Trophoblast cell (in vitro differentiated cells and primary cell): ENCODE results near the gene ANAPC5.

Source experiments
- DNase-seq, 2 donors: peaks; one replicate each; pipeline ENCODE4 v3.0.0-alpha.2; 2016
- H2AFZ ChIP-seq: 2 replicates; pipeline ENCODE4 v1.6.1; 2013; ENCODE audit warnings: low read length, moderate library complexity, mild to moderate bottlenecking; ENCODE audit not compliant: insufficient read depth, poor library complexity
- H2AK5ac ChIP-seq: 2 replicates; pipeline ENCODE4 v1.6.1; 2013; ENCODE audit warnings: mild to moderate bottlenecking, low read length
- H2BK120ac ChIP-seq: 2 replicates; pipeline ENCODE4 v1.6.1; 2013; ENCODE audit warnings: low read length, mild to moderate bottlenecking, moderate library complexity; ENCODE audit not compliant: insufficient read depth, poor library complexity
- H2BK12ac ChIP-seq: 2 replicates; pipeline ENCODE4 v1.6.1; 2013; ENCODE audit warnings: mild to moderate bottlenecking, low read length, moderate library complexity
- H2BK5ac ChIP-seq: 2 replicates; pipeline ENCODE4 v1.6.1; 2013; ENCODE audit warnings: low read length, low read depth, moderate library complexity, mild to moderate bottlenecking; ENCODE audit not compliant: poor library complexity
- H3K14ac ChIP-seq: 2 replicates; pipeline ENCODE4 v1.6.1; 2013; ENCODE audit warnings: mild to moderate bottlenecking, low read length
- H3K18ac ChIP-seq: 2 replicates; pipeline ENCODE4 v1.6.1; 2013; ENCODE audit warnings: mild to moderate bottlenecking, low read length
- H3K23ac ChIP-seq: 2 replicates; pipeline ENCODE4 v1.6.1; 2013; ENCODE audit warnings: low read length
- H3K27ac ChIP-seq: 2 replicates; pipeline ENCODE4 v1.5.1; 2013; ENCODE audit warnings: low read depth, mild to moderate bottlenecking, inconsistent platforms, low read length, moderate library complexity
- H3K27me3 ChIP-seq: 2 replicates; pipeline ENCODE4 v1.6.1; 2013; ENCODE audit warnings: inconsistent platforms, mild to moderate bottlenecking, low read length, moderate library complexity; ENCODE audit not compliant: insufficient read depth
- H3K36me3 ChIP-seq, 2 experiments: 1 replicate in 1 of 2; 2 replicates in 1 of 2; pipeline ENCODE4 v1.6.1; 2013; ENCODE audit warnings: low read length in 2 of 2, mild to moderate bottlenecking in 2 of 2, moderate library complexity in 1 of 2; ENCODE audit not compliant: insufficient read depth in 2 of 2, control insufficient read depth in 1 of 2
- H3K4ac ChIP-seq: 2 replicates; pipeline ENCODE4 v1.6.1; 2013; ENCODE audit warnings: low read depth, mild to moderate bottlenecking, low read length, moderate library complexity
- H3K4me1 ChIP-seq, 2 experiments: 1 replicate in 1 of 2; 2 replicates in 1 of 2; pipeline ENCODE4 v1.6.1; 2013; ENCODE audit warnings: low read length in 2 of 2, mild to moderate bottlenecking in 2 of 2, moderate library complexity in 1 of 2; ENCODE audit not compliant: insufficient read depth in 2 of 2, control insufficient read depth in 1 of 2
- H3K4me2 ChIP-seq: 2 replicates; pipeline ENCODE4 v1.6.1; 2013; ENCODE audit warnings: inconsistent platforms, mild to moderate bottlenecking, low read length, moderate library complexity
- H3K4me3 ChIP-seq: 2 replicates; pipeline ENCODE4 v1.5.1; 2013; ENCODE audit warnings: mild to moderate bottlenecking, low read depth, low read length, inconsistent platforms
- H3K79me1 ChIP-seq: one replicate; pipeline ENCODE4 v1.6.1; 2013; ENCODE audit warnings: low read length
- H3K79me2 ChIP-seq: 2 replicates; pipeline ENCODE4 v1.6.1; 2013; ENCODE audit warnings: low read length, mild to moderate bottlenecking; ENCODE audit not compliant: control insufficient read depth, insufficient read depth, poor library complexity
- H3K9ac ChIP-seq: 2 replicates; pipeline ENCODE4 v1.6.1; 2013; ENCODE audit warnings: mild to moderate bottlenecking, low read length
- H3K9me3 ChIP-seq: 2 replicates; pipeline ENCODE4 v1.6.1; 2013; ENCODE audit warnings: low read depth, mild to moderate bottlenecking, control low read depth, inconsistent platforms, low read length; ENCODE audit not compliant: insufficient read depth
- H4K12ac ChIP-seq: 2 replicates; pipeline ENCODE4 v1.6.1; 2013; ENCODE audit warnings: low read depth, mild to moderate bottlenecking, low read length, moderate library complexity
- H4K8ac ChIP-seq: 2 replicates; pipeline ENCODE4 v1.6.1; 2013; ENCODE audit warnings: low read depth, mild to moderate bottlenecking, low read length, moderate library complexity
- H4K91ac ChIP-seq: one replicate; pipeline ENCODE4 v1.6.1; 2013; ENCODE audit warnings: low read depth, mild to moderate bottlenecking, low read length, moderate library complexity
- WGBS: extraction: QIAGEN DNeasy Blood & Tissue Kit; methylation state at CpG from one replicate; pipeline ENCODE4 v1.1.7; 2013; ENCODE audit warnings: missing lambda C conversion rate; ENCODE audit not compliant: insufficient read length, insufficient coverage; ENCODE audit errors: extremely low coverage; 5-methylcytosine and 5-hydroxymethylcytosine counted together

ANAPC5 gene

GRCh38 chr12:121365416-121366062, 13.3 kb upstream of the ANAPC5 start:
- H3K9ac ChIP-seq = no peak overlapping the region
- no peaks in the 10 kb centered on the region for H3K9me3 ChIP-seq
- no peaks in the 10 kb centered on the region for H3K79me1 ChIP-seq
- no CpG with 5 or more reads among the region's 5 CpGs for WGBS
- no peak overlapping the region for H4K8ac ChIP-seq
- H3K14ac ChIP-seq = no peak overlapping the region
- no peak overlapping the region for H3K23ac ChIP-seq
- no peak overlapping the region for H4K12ac ChIP-seq
- H3K79me2 ChIP-seq = no peaks in the 10 kb centered on the region
- no peaks in the 10 kb centered on the region for H3K27me3 ChIP-seq
- H4K91ac ChIP-seq = no peak overlapping the region
- DNase-seq = no peak
- H3K18ac ChIP-seq = no peak overlapping the region
- H2BK12ac ChIP-seq = no peak overlapping the region
- H2AK5ac ChIP-seq = no peak overlapping the region
- no peak overlapping the region for H2AFZ ChIP-seq
- no peak overlapping the region for H2BK120ac ChIP-seq
- no peak overlapping the region for H2BK5ac ChIP-seq
- no peaks in the 10 kb centered on the region for H3K4me1 ChIP-seq
- H3K4me3 ChIP-seq = no peak overlapping the region
- no peaks in the 10 kb centered on the region for H3K36me3 ChIP-seq
- H3K4me2 ChIP-seq = no peak overlapping the region
- no peak overlapping the region for H3K27ac ChIP-seq
- no peak overlapping the region for H3K4ac ChIP-seq

DNA sequence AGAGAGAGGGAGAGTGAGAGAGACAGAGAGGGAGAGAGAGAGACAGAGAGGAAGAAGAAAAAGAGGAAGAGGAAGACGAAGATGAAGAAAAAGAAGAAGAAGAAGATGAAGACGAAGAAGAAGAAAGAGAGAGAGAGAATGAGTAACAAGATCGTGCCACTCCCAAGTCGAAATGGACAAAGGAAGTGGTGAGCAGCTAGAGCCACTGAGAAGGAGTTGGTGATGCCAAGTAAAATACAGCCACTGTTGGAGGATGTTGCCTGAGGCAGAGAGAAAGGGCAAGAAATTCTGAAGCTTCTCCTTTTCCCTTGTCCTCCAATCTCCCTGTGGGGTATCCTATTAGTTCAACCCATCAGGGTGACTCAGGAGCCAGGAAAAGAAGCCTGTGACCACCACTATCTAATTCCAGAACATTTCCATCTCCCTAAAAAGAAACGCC, 12.5 kb upstream of the ANAPC5 start:
- Histone ChIP-seq H2AK5ac (no peak overlapping the region), H3K9ac (no peak overlapping the region), H3K27me3 (no peaks in the 10 kb centered on the region), H3K4me1 (no peaks in the 10 kb centered on the region), H3K18ac (no peak overlapping the region), H4K8ac (no peak overlapping the region), H4K91ac (no peak overlapping the region), H2BK120ac (no peak overlapping the region), H3K79me2 (no peaks in the 10 kb centered on the region), H2AFZ (no peak overlapping the region), H3K4me2 (no peak overlapping the region), H3K27ac (no peak overlapping the region), H3K36me3 (no peaks in the 10 kb centered on the region), H3K4me3 (no peak overlapping the region), H3K79me1 (no peaks in the 10 kb centered on the region), H2BK5ac (no peak overlapping the region), H4K12ac (no peak overlapping the region), H2BK12ac (no peak overlapping the region), H3K14ac (no peak overlapping the region), H3K4ac (no peak overlapping the region), H3K23ac (no peak overlapping the region), H3K9me3 (no peaks in the 10 kb centered on the region)
- no peak for DNase-seq
- WGBS = 100% methylated on average over 2 of the region's 5 CpGs

DNA sequence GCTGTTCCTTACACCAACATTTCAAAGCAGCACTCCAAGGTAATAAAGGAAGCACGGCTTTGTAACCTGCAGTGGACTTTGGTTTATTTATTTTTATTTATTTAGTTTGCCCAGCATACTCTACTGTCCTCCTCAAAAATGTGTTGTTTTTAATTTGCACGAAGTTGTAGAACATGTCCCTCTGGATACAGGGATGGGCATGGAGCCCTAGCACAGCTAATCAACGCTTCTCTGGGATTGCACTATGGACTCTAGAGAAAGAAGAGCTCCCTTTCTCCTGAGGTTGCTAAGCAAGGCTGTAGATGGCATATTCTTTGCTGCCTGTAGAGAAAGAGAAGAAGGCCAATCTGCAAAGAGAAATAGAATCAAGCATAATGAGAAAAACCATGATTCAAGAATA, 5.9 kb upstream of the ANAPC5 start:
- no peak for DNase-seq
- Histone ChIP-seq H3K27me3 (no peaks in the 10 kb centered on the region), H2AFZ (no peak overlapping the region), H4K91ac (no peak overlapping the region), H3K9me3 (no peaks in the 10 kb centered on the region), H3K4ac (no peak overlapping the region), H3K9ac (no peak overlapping the region), H2BK120ac (no peak overlapping the region), H3K79me1 (no peaks in the 10 kb centered on the region), H3K4me3 (no peak overlapping the region), H3K23ac (no peak overlapping the region), H2AK5ac (no peak overlapping the region), H3K4me2 (no peak overlapping the region), H3K18ac (no peak overlapping the region), H3K79me2 (no peaks in the 10 kb centered on the region), H3K36me3 (no peaks in the 10 kb centered on the region), H4K12ac (no peak overlapping the region), H3K27ac (no peak overlapping the region), H4K8ac (no peak overlapping the region), H2BK5ac (no peak overlapping the region), H2BK12ac (no peak overlapping the region), H3K14ac (no peak overlapping the region), H3K4me1 (peaks cover 0 to under 1% of the 10 kb centered on the region in 2 experiments)
- WGBS = no CpG with 5 or more reads among the region's 3 CpGs

- no peak overlapping the region for H3K4ac ChIP-seq
- no peak overlapping the region for H2BK12ac ChIP-seq
- no peaks in the 10 kb centered on the region for H3K36me3 ChIP-seq
- no peak overlapping the region for H3K14ac ChIP-seq
- H3K4me1 ChIP-seq = peaks cover 0 to 2% of the 10 kb centered on the region in 2 experiments
- H4K91ac ChIP-seq = no peak overlapping the region
- H3K27ac ChIP-seq = no peak overlapping the region
- H3K27me3 ChIP-seq = no peaks in the 10 kb centered on the region
- no peak overlapping the region for H2BK120ac ChIP-seq
- H2BK5ac ChIP-seq = no peak overlapping the region
- no peak overlapping the region for H4K12ac ChIP-seq
- no peak overlapping the region for H2AK5ac ChIP-seq
- no peak overlapping the region for H2AFZ ChIP-seq
- no peak overlapping the region for H3K23ac ChIP-seq
- no peaks in the 10 kb centered on the region for H3K9me3 ChIP-seq
- no peaks in the 10 kb centered on the region for H3K79me2 ChIP-seq
- H3K79me1 ChIP-seq = no peaks in the 10 kb centered on the region
- H3K4me3 ChIP-seq = no peak overlapping the region
- no peak overlapping the region for H4K8ac ChIP-seq
- DNase-seq = no peak
- no peak overlapping the region for H3K9ac ChIP-seq
- WGBS = no CpG with 5 or more reads among the region's 4 CpGs
- H3K18ac ChIP-seq = no peak overlapping the region
- H3K4me2 ChIP-seq = no peak overlapping the region
These were observed 5.1 kb upstream of the ANAPC5 start for GRCh38 chr12:121357331-121357730.
